GM18505 (cell line): ENCODE data around the gene LRRFIP1.
"Not testable (repeated sequence)": the region's sequence is repeated elsewhere in the genome, so short reads cannot be mapped to it uniquely, and the experiment has no call there.

Experiments
- ATAC-seq: cut with Tn5 transposase; IDR thresholded peaks from one replicate; pipeline ENCODE4 v1.9.1; 2021; ENCODE audit not compliant: unreplicated experiment
- POLR2A ChIP-seq: IDR thresholded peaks from 4 replicates; pipeline ENCODE4 v1.6.1; 2011; ENCODE audit warnings: borderline replicate concordance; ENCODE audit not compliant: insufficient read depth, insufficient read length; ENCODE audit errors: extremely low read depth

Gene LRRFIP1

GRCh38 chr2:237591141-237591881 is 36.1 kb upstream of the LRRFIP1 start:
- ATAC-seq, result no peak
- no peak for TF ChIP-seq POLR2A

DNA sequence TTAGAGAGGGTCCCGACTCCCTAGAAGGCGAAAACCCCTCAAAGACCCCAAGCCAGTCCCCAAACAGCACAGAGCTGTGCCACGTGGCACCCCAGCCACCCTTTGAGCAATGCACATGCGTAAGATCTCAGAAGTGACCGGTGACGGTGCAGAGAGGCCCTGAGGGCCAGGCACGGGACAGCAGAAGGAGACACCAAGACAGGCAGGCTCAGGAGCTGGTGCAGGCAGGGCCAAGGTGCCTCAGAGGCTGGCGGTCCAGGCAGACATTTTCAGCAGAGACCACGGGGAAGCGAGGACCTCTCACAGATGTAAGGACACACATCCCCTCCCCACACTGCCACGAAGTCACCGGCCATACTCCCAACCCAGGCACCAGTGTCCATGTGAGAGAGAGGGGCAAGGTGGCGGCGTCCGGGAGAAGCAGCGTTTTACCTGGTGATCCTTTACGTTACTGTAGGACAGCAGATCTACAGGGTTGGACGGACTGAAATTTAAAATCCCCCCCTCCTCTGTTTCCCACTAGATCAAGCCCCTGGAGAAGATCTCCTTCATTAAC is 34.9 kb upstream of the LRRFIP1 start:
- no peak for TF ChIP-seq POLR2A
- no peak for ATAC-seq

DNA sequence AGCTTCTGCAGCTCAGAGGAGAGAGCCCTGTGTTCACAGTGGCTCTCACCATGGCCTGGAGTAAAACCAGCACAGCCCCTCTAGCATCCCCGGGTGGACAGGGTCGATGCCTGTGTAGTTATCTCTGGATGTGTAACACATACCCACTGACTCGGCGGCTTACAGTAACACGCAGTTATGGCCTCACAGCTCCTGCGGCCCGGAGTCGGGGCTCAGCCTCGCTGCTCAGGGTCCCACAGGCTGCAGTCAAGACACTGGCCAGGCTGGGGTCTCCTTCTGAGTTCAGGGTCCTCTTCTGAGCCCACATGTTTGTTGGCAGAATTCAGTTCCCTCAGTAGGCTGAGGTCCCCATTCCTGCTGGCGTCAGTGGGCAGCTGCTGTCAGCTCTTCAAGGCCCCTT is 34.4 kb upstream of the LRRFIP1 start:
- no peak for ATAC-seq
- TF ChIP-seq POLR2A, result no peak

DNA sequence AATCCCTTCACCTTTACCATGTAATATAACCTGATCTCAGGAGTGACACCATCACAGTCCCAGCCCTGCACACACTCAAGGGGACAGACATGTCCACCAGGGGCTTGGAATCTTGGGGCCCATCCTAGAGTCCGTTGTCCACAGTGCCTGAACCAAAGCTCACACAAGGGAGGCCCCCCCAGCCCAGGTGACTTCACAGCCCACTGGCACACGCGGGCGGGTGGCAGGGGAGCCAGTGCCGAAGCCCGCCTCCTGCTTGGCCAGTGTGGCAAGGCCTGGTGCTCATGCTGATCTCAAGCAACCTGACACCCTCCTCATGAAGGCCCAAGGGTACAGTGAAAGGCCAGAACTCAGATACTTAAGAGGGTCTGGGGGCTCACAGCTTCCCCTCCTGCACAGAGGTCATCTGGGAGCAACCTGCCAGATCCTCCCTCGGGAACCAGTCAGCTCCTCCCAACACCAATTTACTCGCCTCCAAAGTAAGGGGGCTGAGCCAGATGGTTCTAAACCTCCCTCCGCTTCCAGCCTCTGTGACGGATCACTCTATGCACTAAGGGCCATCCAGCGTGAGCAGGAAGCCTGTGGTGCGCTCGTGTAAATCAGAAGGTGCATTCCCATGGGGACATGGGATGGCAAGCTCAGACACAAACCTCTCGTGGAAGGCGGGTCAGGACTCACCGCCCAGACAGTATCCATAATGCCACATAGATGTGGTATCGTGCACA is 33.6 kb upstream of the LRRFIP1 start:
- no peak for ATAC-seq
- TF ChIP-seq POLR2A, result no peak

- no peak for ATAC-seq
- TF ChIP-seq POLR2A, result no peak
Measured at GRCh38 chr2:237594514-237594871, 32.9 kb upstream of the LRRFIP1 start.

- not testable (repeated sequence) for ATAC-seq
Measured at GRCh38 chr2:237595829-237596519, 31.4 kb upstream of the LRRFIP1 start.

GRCh38 chr2:237596520-237597195 is 30.7 kb upstream of the LRRFIP1 start:
- no peak for ATAC-seq
- TF ChIP-seq POLR2A, result no peak

DNA sequence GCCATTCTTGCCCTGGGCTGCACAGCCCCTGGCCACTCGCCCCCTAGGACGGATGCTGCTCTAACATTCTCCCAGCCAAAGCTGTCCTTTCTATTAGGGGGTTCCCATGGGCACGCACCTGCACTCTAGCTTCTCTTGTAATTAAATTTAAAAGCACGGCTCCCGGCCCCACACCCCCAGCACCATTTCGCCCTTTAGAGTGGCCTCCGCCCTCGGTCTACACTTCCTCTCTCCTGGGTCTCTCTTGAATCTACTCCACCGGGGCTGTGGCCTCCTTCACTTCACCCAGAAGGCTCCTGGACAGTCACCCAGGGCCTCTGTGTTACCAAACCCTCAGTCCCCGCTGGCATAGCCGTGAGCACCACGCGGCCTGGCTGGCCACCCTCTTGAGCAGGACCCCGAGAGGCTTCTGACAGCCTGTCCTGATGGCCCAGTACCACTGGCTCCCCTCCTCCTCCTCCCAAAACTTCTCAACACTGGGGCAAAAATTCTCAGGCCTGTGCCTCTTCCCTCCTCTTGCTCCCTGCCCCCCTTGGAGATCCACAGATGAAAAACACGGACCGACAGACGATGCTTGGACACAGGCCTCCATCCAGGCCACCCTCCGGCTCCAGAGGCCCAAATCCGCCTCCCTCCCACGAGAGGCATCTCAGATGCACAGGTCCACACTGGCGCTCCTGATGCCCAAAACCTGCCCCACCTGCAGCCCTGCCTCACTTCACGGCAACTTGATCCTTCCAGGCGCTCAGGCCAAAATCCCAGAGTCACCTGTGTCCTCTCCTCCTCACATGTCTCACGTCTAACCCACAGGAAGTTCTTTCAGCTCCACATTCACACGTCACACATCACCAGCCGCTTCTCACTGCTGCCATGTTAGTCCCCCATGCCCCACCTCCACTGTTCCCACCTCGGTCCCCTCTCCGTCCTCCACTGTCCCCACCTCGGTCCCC is 29.9 kb upstream of the LRRFIP1 start:
- no peak for TF ChIP-seq POLR2A
- ATAC-seq, result no peak

DNA sequence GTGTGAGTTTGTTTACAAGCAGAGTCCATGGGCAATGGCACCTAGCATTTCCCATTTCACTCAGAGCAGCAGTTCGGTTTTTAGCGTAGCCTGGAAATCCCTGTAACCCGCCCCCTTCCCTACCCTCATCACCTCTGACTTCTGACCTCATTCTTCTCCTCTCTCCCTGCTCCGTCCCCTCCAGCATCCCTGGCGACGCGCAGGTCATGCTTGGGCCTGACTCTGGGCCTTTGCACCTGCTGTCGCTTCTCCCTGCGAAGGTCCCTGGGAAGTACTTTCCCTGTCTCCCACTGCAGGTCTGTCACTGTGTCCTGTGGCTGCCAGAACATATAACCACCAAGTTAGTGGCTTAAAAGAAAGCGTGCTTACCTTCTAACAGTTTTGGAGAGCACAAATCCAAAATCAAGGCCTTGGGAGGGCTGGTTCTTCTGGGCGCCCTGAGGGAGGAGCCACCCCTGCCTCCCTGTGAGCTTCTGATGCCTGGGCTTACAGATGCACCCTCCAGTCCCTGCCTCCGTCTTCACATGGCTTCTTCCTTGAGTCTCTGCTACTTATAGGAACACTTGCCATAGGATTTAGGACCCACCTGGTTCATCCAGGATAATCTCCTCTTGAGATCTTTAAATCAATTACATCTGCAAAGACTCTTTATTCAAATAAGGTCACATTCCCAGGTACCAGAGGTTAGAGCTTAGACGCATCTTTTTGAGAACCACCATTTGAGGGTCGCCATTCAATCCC is 28.7 kb upstream of the LRRFIP1 start:
- ATAC-seq, result no peak
- no peak for TF ChIP-seq POLR2A

GRCh38 chr2:237599465-237600110 is 27.8 kb upstream of the LRRFIP1 start:
- no peak for TF ChIP-seq POLR2A
- no peak for ATAC-seq

GRCh38 chr2:237600205-237600846 is 27.1 kb upstream of the LRRFIP1 start:
- no peak for ATAC-seq
- no peak for TF ChIP-seq POLR2A
